Measurements from ENCODE around the gene LMNTD2. TPM values are rescaled to one million over a fixed set of nuclear protein-coding genes. Genes with fewer than 3 reads are reported as not detected.

The LMNTD2 gene
- total and polyA plus RNA-seq, 2 of the 13 experiments (the other 11 are each of a cell fraction or from before 2014, with no cell fraction given) = 1.1 to 3.1 TPM

GRCh38 chr11:553083-553987 lies 7.2 kb downstream of the LMNTD2 start (continued):
- TF ChIP-seq HNF4G (IDR thresholded peaks at IDR 0.05; ENCODE audit: borderline replicate concordance, low read depth, low read length) = no peak
- no peak for TF ChIP-seq HNF4G (CRISPR knock-in tag; IDR thresholded peaks at IDR 0.05; ENCODE audit: borderline replicate concordance, low read depth)
- no peak for TF ChIP-seq KIAA2018 (CRISPR knock-in tag; IDR thresholded peaks at IDR 0.05; ENCODE audit: borderline replicate concordance)
- TF ChIP-seq BRCA1 (CRISPR knock-in tag; IDR thresholded peaks at IDR 0.05) = no peak
- TF ChIP-seq ZNF782 (CRISPR knock-in tag; IDR thresholded peaks at IDR 0.05; ENCODE audit: borderline replicate concordance) = no peak
- no peak for TF ChIP-seq ARNT (IDR thresholded peaks at IDR 0.05)
- peak; percentile 84 for TF ChIP-seq RARA (CRISPR knock-in tag; IDR thresholded peaks at IDR 0.05)
- peak; percentile 98 for TF ChIP-seq ZSCAN25 (CRISPR knock-in tag; IDR thresholded peaks at IDR 0.05)
- peak; percentile 7 for TF ChIP-seq HNRNPLL (IDR thresholded peaks at IDR 0.05; ENCODE audit: low read depth, low read length, poor library complexity, severe bottlenecking)
- peak; percentile 27; the same call in 1 of the 2 replicates for TF ChIP-seq RXRB (CRISPR knock-in tag; IDR thresholded peaks at IDR 0.05; ENCODE audit: borderline replicate concordance)
- TF ChIP-seq RNF2 (conservative IDR thresholded peaks at IDR 0.05; ENCODE audit: low read depth) = no peak
- no peak for TF ChIP-seq ZNF691 (CRISPR knock-in tag; IDR thresholded peaks at IDR 0.05; ENCODE audit: borderline replicate concordance, low read depth)
- no peak for TF ChIP-seq ZNF672 (CRISPR knock-in tag; IDR thresholded peaks at IDR 0.05)
- no peak for TF ChIP-seq ZNF383 (CRISPR knock-in tag; IDR thresholded peaks at IDR 0.05; ENCODE audit: borderline replicate concordance)
- no peak for TF ChIP-seq ATF7 (IDR thresholded peaks at IDR 0.05)
- TF ChIP-seq ATF7 (CRISPR knock-in tag; IDR thresholded peaks at IDR 0.05) = no peak
- TF ChIP-seq ZFP1 (CRISPR knock-in tag; IDR thresholded peaks at IDR 0.05) = no peak
- TF ChIP-seq IRF2 (CRISPR knock-in tag; IDR thresholded peaks at IDR 0.05) = no peak
- TF ChIP-seq, protein P1, sequence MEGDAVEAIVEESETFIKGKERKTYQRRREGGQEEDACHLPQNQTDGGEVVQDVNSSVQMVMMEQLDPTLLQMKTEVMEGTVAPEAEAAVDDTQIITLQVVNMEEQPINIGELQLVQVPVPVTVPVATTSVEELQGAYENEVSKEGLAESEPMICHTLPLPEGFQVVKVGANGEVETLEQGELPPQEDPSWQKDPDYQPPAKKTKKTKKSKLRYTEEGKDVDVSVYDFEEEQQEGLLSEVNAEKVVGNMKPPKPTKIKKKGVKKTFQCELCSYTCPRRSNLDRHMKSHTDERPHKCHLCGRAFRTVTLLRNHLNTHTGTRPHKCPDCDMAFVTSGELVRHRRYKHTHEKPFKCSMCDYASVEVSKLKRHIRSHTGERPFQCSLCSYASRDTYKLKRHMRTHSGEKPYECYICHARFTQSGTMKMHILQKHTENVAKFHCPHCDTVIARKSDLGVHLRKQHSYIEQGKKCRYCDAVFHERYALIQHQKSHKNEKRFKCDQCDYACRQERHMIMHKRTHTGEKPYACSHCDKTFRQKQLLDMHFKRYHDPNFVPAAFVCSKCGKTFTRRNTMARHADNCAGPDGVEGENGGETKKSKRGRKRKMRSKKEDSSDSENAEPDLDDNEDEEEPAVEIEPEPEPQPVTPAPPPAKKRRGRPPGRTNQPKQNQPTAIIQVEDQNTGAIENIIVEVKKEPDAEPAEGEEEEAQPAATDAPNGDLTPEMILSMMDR (CRISPR knock-in tag; IDR thresholded peaks at IDR 0.05) = no peak
- TF ChIP-seq HDAC6 (IDR thresholded peaks at IDR 0.05; ENCODE audit: low read depth, low read length) = no peak
- no peak for TF ChIP-seq TEAD3 (CRISPR knock-in tag; optimal IDR thresholded peaks at IDR 0.05; ENCODE audit: borderline replicate concordance)

Measured in HepG2 (cell line).